Kidney epithelial cell (primary cell): ENCODE measurements around the gene IFT52. TPM values are rescaled to one million over a fixed set of nuclear protein-coding genes. Genes with fewer than 3 reads are reported as not detected.
"Not testable (repeated sequence)": the region's sequence is repeated elsewhere in the genome, so short reads cannot be mapped to it uniquely, and the experiment has no call there.

ENCODE experiments used
- DNase-seq: peaks from one replicate; pipeline ENCODE4 v3.0.0-alpha.2; 2010; ENCODE audit warnings: low read depth
- H3K27me3 ChIP-seq: 2 replicates; pipeline ENCODE4 v1.6.0; 2011; ENCODE audit warnings: low read length; ENCODE audit not compliant: control insufficient read depth, insufficient read depth
- H3K36me3 ChIP-seq: 2 replicates; pipeline ENCODE4 v1.5.1; 2011; ENCODE audit warnings: low read length; ENCODE audit not compliant: control insufficient read depth, insufficient read depth
- H3K4me3 ChIP-seq: 2 replicates; pipeline ENCODE4 v1.5.1; 2011; ENCODE audit warnings: low read depth, mild to moderate bottlenecking, control low read depth, low read length
- total RNA-seq: library from RNA; depleted of rRNA; stranded (reverse); fragments of >200 nt; gene quantifications from 2 replicates; pipeline ENCODE4 v1.2.3, GENCODE V29; 2015
- TF ChIP-seq, protein P1 (sequence below): IDR thresholded peaks from 2 replicates; pipeline ENCODE4 v1.5.1; 2011; ENCODE audit warnings: mild to moderate bottlenecking, moderate library complexity, low read length, control low read depth, inconsistent platforms; ENCODE audit not compliant: insufficient read depth, poor library complexity, severe bottlenecking

Gene IFT52
- total RNA-seq, 1 donor from 2014 or later = 29.7 TPM

DNA sequence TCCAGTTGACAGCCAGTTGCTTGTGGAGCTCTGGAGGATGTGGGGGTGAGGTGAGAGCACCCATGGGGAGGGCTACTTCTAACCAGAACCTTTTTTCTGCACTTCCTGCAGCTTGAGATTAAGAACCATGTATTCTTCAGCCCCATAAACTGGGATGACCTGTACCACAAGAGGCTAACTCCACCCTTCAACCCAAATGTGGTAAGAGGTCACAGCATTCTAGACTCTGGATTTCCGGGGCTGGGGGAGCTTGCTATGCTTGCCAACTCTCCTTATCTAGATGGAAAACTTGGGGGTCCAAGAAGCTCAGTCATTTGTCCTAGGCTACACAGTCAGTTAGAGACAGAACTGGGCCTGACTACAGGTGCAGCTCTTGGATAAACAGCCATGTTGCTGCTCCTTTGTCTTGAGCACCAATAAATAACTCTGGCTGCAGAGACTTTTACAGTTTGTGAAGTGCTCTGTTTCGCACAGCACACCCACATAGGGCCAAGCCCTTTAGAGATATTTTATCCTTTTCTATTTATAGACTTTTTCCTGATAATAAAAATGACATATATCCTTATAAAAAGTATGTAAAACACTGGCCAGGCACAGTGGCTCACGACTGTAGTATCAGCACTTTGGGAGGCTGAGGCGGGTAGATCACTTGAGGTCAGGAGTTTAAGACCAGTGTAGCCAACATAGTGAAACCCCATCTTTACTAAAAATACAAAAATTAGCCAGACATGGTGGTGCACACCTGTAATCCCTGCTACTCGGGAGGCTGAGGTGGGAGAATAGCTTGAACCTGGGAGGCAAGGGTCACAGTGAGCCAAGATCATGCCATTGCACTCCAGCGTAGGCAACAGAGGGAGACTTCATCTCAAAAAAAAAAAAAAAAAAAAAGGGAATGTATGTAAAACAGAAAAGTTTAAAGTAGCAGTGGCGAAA lies 10.6 kb upstream of the IFT52 start:
- H3K36me3 ChIP-seq = no peaks in the 10 kb centered on the region
- H3K27me3 ChIP-seq = no peaks in the 10 kb centered on the region
- no peak overlapping the region for H3K4me3 ChIP-seq
- no peak for DNase-seq
- TF ChIP-seq, protein P1, sequence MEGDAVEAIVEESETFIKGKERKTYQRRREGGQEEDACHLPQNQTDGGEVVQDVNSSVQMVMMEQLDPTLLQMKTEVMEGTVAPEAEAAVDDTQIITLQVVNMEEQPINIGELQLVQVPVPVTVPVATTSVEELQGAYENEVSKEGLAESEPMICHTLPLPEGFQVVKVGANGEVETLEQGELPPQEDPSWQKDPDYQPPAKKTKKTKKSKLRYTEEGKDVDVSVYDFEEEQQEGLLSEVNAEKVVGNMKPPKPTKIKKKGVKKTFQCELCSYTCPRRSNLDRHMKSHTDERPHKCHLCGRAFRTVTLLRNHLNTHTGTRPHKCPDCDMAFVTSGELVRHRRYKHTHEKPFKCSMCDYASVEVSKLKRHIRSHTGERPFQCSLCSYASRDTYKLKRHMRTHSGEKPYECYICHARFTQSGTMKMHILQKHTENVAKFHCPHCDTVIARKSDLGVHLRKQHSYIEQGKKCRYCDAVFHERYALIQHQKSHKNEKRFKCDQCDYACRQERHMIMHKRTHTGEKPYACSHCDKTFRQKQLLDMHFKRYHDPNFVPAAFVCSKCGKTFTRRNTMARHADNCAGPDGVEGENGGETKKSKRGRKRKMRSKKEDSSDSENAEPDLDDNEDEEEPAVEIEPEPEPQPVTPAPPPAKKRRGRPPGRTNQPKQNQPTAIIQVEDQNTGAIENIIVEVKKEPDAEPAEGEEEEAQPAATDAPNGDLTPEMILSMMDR = no peak

DNA sequence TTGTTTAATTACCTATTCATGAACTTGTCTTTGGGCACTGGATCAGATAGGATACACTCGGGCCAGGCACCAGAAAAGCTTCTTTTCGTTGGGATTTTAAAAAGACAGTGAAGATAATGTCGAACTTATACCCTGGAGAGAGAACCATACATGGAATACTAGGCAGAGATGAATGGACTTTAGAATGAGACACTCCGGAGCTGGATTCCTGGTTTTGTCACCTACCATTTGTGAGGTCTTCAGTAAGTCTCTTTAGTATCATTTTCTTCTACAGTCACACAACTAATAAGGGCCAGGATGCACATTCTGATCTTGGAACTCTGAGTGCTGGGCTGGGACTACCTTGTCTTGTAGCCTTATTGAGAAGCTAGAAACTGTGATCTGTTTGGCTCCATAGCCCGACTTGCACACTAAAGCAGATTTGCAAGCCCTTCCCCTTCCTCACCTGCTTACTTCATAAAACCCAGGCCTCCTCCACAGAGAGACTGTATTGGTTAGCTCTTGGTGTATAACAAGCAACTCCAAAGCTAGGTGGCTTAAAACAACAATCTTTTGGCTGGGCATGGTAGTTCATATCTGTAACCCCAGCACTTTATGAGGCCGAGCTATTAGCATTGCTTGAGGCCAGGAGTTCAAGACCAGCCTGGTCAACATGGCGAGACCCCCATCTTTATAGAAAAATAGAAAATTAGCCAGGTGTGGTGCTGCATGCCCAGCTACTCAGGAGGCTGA lies 7.4 kb upstream of the IFT52 start:
- Histone ChIP-seq H3K27me3 (no peaks in the 10 kb centered on the region), H3K4me3 (no peak overlapping the region), H3K36me3 (no peaks in the 10 kb centered on the region)
- DNase-seq = no peak
- TF ChIP-seq, protein P1 = no peak

DNA sequence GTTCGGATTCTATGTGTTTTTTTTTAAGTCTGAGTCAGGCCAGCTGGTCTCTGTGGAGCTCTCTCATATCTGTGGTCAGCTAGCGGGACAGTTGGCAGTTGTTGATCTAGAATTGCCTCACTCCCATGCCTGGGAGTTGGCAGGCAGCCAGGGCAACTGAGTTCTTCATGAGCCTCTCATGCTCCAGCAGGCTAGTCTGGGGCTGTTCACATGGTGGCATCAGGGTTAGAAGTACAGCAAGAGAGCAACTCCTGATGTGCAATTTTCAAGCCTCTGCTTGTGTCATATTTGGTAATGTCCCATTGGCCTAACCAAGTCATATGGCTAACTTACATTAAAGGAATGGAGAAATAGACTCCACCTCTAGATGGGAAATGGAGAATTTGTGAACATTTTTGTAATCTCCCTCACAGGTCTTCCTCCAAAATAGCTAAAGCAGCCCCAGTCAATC lies 6.7 kb upstream of the IFT52 start:
- no peak overlapping the region for H3K4me3 ChIP-seq
- DNase-seq = peak; percentile 93
- TF ChIP-seq, protein P1 = no peak
- H3K36me3 ChIP-seq = no peaks in the 10 kb centered on the region
- no peaks in the 10 kb centered on the region for H3K27me3 ChIP-seq

DNA sequence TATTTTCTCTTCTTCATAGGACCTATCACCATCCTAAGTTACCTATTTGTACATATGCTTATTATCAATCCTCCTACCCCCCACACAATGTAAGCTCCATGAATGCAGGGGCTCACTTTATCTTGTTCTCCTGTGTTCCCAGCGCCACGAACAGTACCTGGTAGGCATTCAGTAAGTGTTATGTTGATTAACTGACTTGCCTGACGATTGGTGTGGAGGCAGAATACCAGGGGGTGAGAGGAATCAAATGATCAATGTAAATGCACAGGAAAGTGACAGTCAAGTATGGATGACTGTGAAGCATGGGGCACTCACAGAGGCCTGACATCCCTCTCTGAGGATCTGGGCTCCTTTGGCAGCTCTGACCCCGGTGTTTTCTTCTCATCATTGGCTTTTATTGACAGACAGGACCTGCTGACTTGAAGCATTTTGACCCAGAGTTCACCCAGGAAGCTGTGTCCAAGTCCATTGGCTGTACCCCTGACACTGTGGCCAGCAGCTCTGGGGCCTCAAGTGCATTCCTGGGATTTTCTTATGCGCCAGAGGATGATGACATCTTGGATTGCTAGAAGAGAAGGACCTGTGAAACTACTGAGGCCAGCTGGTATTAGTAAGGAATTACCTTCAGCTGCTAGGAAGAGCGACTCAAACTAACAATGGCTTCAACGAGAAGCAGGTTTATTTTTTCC lies 6.1 kb upstream of the IFT52 start:
- TF ChIP-seq, protein P1 = no peak
- H3K27me3 ChIP-seq = no peaks in the 10 kb centered on the region
- no peak overlapping the region for H3K4me3 ChIP-seq
- no peaks in the 10 kb centered on the region for H3K36me3 ChIP-seq
- DNase-seq = peak; percentile 19

DNA sequence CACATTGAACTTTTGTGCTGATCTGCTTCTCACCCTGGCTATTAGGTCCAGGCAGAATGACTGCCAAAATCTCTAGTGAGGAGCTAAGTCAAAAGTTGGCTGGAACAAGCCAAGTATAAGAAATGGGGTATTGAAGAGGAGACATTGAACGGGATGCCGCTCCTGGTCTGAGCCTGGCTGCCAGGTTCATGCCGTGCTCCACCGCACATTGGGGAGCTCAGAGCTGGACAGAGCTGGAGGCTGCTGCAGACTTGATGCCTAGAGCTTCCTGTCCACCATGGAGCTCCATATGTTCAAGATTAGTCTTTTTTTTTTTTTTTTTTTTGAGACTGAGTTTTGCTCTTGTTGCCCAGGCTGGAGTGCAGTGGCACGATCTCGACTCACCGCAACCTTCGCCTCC lies 4.1 kb upstream of the IFT52 start:
- no peaks in the 10 kb centered on the region for H3K36me3 ChIP-seq
- H3K4me3 ChIP-seq = no peak overlapping the region
- TF ChIP-seq, protein P1 = no peak
- DNase-seq = no peak
- H3K27me3 ChIP-seq = no peaks in the 10 kb centered on the region

DNA sequence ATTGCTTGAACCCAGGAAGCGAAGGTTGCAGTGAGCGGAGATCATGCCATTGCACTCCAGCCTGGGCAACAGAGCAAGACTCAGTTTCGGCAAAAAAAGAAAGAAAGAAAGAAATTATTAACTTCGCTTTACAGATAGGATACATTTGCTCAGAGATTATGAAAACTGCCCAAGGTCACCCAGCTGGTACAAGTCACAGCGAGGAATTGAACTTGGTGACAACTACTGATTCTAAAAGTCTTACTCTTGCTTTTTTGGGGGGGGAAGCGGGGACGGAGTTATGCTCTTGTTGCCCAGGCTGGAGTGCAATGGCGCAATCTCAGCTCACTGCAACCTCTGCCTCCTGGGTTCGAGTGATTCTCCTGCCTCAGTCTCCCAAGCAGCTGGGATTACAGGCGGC lies 2.2 kb upstream of the IFT52 start:
- not testable (repeated sequence) for H3K27me3 ChIP-seq, DNase-seq, H3K4me3 ChIP-seq, H3K36me3 ChIP-seq
